ENCODE data around the gene FBRS.

Gene FBRS

GRCh38 chr16:30669026-30669902 is 11.0 kb downstream of the FBRS start:
- H3K9me3 Mint-ChIP-seq, result no peaks in the 10 kb centered on the region
- DNase-seq, result no peak
- TF ChIP-seq, protein P1, sequence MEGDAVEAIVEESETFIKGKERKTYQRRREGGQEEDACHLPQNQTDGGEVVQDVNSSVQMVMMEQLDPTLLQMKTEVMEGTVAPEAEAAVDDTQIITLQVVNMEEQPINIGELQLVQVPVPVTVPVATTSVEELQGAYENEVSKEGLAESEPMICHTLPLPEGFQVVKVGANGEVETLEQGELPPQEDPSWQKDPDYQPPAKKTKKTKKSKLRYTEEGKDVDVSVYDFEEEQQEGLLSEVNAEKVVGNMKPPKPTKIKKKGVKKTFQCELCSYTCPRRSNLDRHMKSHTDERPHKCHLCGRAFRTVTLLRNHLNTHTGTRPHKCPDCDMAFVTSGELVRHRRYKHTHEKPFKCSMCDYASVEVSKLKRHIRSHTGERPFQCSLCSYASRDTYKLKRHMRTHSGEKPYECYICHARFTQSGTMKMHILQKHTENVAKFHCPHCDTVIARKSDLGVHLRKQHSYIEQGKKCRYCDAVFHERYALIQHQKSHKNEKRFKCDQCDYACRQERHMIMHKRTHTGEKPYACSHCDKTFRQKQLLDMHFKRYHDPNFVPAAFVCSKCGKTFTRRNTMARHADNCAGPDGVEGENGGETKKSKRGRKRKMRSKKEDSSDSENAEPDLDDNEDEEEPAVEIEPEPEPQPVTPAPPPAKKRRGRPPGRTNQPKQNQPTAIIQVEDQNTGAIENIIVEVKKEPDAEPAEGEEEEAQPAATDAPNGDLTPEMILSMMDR (IDR thresholded peaks at IDR 0.05), result no peak
- peaks cover 34% of the 10 kb centered on the region for H3K36me3 Mint-ChIP-seq (ENCODE audit: low read depth)
- no peaks in the 10 kb centered on the region for H3K4me1 Mint-ChIP-seq
- no peak overlapping the region for H3K27ac Mint-ChIP-seq
- no peak overlapping the region for H3K4me3 Mint-ChIP-seq
- H3K27me3 Mint-ChIP-seq (ENCODE audit: low read depth, poor library complexity), result peaks cover 22% of the 10 kb centered on the region

DNA sequence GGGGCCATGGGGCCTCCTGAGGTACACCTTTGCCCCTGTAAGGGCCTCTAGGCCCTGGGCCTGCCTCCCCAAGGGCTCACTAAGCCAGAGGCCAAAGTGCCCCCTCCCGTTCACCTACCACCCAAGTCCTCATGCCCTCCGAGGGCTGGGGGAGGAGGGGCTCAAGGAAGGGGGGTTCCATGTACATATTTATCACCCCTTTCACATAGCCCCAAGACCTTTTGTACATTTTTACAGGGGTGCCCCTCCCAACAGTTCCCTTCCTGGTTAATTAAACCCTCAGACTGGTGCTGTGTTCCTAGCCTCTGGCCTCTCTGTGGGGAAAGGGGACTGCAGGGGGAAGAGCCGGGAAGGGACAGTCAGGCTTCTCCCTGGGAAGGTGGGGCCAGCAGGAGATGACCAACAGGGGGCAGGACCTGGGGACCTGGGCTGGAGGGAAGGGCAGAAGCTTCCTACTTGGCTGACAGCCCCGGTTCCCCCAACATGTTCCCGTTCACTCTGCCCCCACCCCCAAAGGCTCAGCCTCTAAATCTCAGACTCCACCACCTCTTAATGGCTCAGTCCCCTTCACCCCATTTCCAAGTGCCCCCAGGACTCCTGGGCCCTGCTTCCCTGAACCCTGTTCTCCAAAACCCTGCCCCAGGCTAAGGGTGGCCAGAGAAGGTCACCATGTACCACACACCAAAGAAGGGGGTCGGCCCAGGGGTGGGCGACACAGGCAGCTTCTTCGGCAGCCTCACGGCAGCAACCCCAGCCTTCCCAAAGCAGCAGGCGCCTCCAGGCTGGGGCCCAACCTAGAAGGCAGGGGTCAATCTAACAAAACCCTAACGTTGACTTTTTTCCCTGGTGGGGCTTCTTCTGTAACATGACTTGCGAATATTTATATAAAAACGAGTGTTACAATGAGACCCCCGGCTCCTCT is 11.9 kb downstream of the FBRS start:
- Mint-ChIP-seq H3K9me3 (no peaks in the 10 kb centered on the region), H3K36me3 (ENCODE audit: low read depth) (peaks cover 33% of the 10 kb centered on the region), H3K27ac (no peak overlapping the region), H3K27me3 (ENCODE audit: low read depth, poor library complexity) (peaks cover 31% of the 10 kb centered on the region), H3K4me1 (no peaks in the 10 kb centered on the region), H3K4me3 (no peak overlapping the region)
- DNase-seq, result no peak
- TF ChIP-seq, protein P1 (IDR thresholded peaks at IDR 0.05), result no peak

DNA sequence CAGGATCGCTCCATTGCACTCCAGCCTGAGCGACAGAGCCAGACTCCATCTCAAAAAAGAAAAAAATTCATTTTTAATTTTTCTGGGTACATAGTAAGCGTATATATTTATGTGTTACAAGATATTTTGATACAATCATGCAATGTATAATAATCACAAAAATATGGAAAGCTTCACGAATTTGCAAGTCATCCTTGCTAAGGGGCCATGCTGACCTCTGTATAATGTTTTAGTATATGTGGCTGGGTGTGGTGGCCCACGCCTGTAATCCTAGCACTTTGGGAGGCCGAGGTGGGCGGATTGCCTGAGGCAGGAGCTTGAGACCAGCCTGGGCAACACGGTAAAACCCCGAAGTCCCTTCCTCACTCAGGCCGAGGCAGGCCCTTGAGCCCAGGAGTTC is 16.9 kb downstream of the FBRS start:
- Mint-ChIP-seq H3K27ac (no peak overlapping the region), H3K27me3 (ENCODE audit: low read depth, poor library complexity) (peaks cover 71% of the 10 kb centered on the region)

DNA sequence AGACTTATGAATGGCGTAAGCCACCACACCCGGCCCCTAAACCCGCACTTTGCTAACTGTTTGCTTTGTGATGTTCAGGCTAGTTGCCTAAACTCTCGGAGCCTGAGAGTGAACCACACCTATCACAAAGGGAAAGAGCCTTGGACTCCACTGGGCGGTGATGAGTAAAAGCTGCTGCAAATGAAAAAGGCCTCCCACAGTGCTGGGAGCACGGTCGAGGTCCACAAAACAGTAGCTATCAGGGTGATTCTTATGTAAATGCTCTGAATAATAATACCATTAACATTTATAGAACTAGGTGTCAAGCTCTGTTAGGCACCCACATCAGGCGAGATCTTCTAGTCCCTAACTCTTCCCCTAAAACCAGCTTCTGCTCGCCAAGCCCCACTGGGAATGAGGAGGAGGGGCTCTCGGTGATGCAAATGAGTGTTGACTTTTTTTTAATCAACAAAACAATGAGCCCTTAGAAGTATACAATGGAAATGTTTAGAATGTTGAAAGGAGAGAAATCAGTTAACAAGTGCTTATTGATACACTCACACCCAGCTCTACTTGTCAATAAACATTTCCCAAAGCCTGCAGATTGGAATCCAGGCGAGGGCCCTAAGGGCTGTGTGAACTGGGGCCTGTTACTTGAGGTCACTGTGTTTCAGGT is 19.8 kb downstream of the FBRS start:
- Mint-ChIP-seq H3K27ac (no peak overlapping the region), H3K4me3 (no peak overlapping the region), H3K9me3 (peaks cover 5% of the 10 kb centered on the region), H3K27me3 (ENCODE audit: low read depth, poor library complexity) (peaks cover 87% of the 10 kb centered on the region), H3K4me1 (peaks cover 4% of the 10 kb centered on the region), H3K36me3 (ENCODE audit: low read depth) (no peaks in the 10 kb centered on the region)
- DNase-seq, result no peak
- TF ChIP-seq, protein P1 (IDR thresholded peaks at IDR 0.05), result no peak

More for the DNA sequence above, 16.9 kb downstream of the FBRS start:
- no peak for DNase-seq
- peaks cover 4% of the 10 kb centered on the region for H3K4me1 Mint-ChIP-seq
- peaks cover 11% of the 10 kb centered on the region for H3K36me3 Mint-ChIP-seq (ENCODE audit: low read depth)
- H3K4me3 Mint-ChIP-seq, result no peak overlapping the region
- H3K9me3 Mint-ChIP-seq, result no peaks in the 10 kb centered on the region
- TF ChIP-seq, protein P1 (IDR thresholded peaks at IDR 0.05), result no peak

GRCh38 chr16:30678586-30678970 is 20.3 kb downstream of the FBRS start:
- TF ChIP-seq, protein P1 (IDR thresholded peaks at IDR 0.05), result no peak
- DNase-seq, result no peak
- Mint-ChIP-seq H3K4me1 (peaks cover 4% of the 10 kb centered on the region), H3K27ac (no peak overlapping the region), H3K4me3 (no peak overlapping the region), H3K9me3 (peaks cover 5% of the 10 kb centered on the region), H3K27me3 (ENCODE audit: low read depth, poor library complexity) (peaks cover 87% of the 10 kb centered on the region), H3K36me3 (ENCODE audit: low read depth) (no peaks in the 10 kb centered on the region)
